Fibroblast of peridontal ligament (primary cell): ENCODE measurements around the gene SLC9B2.
"Not testable (repeated sequence)": the region's sequence is repeated elsewhere in the genome, so short reads cannot be mapped to it uniquely, and the experiment has no call there.

ENCODE experiments used
- DNase-seq: peaks from one replicate; pipeline ENCODE4 v3.0.0-alpha.2; 2010; ENCODE audit errors: extremely low read depth

Gene SLC9B2

DNA sequence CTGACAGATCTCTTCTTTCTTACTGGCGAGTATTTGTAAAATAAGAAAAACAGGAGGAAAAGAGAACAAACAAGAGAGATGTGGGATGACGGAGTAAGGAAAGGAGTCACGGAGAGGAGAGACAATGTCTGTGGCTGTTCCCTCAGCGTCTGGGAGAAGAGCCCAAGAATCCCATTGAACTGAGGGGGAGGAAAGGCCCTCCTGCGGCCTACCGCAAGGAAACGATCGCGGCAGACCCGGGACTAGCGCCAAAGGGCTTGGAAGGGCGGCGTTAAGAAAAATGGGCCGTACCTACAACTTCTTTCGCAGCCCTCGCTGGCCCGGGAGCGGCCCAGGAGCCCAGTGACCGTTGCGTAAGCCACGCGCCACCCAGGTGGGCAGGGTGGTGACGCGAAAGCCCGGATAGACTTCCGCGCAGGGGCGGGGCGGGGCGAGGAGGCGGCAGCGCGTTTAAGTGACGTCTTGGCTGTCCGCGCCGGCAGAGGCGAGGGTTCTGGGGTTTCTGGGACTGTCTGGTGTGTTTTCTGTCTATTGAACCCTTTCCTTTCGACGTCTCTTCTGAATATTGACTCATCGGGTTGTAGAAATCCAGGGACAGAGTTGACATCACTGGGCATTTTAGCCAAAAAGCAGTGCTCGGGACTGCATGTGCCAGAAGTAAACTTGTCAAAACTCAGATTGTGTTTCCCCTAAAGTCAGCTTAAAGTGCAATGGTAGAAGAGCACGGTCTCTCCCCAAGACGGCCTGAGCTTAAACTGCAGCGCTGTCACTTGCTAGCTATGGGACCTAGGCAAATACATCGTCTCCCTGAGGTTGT is 57.0 kb downstream of the SLC9B2 start, which contains the start of gene SLC9B1:
Gene SLC9B1, minus strand, starts transcription at position 398 of the 817 bp plus-strand sequence. CDS start 27,994 bp downstream, outside the sequence.
- DNase-seq = peak; percentile 94

DNA sequence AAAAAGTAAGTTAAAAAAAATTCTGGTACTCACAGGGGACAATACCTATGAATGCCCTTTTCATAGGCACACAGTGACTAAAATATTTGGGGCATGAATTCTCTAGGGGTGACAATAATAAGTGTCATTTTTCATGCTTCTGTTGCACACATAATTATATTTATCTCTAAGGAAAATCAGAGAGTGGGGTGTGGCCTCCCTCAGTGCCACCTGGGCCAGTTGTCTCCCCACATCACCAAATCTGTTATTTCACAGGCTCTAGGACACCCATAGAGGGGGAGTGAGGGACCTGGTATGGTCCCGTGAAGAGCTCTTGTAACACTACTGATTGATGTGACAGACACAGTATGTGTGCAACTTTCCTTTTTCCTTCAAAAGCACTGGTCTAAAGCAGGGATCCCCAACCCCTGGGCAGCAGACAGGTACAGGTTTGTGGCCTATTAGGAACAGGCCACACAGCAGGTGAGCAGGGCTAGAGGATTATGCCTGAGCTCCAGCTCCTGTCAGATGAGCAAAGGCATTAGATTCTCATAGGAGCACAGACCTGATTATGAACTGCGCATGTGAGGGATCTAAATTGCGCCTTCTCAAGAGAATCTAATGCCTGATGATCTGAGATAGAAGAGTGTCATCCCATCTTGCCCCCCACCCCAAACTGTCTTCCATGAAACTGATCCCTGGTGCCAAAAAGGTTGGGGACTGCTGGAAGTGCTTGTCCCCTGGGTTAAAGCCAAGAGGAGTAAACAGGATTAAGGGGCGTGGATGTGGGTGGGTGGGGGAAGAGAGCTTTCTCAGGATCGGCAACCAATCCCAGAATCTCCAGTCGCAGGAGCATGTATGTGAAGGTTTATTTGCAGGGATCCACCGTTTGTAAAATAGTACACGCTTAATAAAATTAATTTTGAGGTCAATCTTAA is 57.9 kb downstream of the SLC9B2 start:
- DNase-seq = no peak

DNA sequence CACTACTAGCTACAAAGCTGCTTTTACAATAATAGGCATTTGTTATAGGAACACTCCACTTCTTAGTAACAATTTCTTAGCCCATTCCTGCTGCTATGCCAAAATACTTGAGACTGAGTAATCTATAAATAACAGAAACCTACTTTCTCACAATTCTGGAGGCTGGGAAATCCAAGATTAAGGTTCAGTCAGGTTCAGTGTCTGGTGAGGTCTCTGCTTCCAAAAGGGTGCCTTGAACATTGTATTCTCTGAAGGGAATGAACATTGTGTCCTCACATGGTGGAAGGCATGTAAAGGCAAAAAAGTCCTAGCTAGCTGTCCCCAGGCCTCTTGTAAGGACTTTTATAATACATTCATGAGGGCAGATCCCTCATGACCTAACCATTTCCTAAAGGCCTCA is 64.0 kb downstream of the SLC9B2 start:
- DNase-seq = peak; percentile 17

DNA sequence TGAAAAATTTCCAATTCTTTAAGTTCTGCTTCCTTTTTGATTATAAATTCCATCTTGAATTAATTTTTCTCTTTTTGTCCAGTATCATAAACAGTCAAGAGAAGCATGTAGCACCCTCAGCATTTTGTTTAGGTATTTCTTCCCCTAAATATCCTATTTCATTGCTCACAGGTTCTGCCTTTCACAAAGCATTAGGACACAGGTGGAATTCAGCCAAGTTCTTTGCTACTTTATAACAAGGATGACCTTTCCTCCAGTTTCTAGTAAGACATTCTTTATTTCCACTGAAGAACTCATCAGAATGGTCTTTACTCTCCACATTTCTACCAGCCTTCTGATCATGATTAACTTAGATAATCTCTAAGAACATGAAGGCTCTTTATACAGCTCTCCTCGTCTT is 64.5 kb downstream of the SLC9B2 start:
- DNase-seq = peak; percentile 67

DNA sequence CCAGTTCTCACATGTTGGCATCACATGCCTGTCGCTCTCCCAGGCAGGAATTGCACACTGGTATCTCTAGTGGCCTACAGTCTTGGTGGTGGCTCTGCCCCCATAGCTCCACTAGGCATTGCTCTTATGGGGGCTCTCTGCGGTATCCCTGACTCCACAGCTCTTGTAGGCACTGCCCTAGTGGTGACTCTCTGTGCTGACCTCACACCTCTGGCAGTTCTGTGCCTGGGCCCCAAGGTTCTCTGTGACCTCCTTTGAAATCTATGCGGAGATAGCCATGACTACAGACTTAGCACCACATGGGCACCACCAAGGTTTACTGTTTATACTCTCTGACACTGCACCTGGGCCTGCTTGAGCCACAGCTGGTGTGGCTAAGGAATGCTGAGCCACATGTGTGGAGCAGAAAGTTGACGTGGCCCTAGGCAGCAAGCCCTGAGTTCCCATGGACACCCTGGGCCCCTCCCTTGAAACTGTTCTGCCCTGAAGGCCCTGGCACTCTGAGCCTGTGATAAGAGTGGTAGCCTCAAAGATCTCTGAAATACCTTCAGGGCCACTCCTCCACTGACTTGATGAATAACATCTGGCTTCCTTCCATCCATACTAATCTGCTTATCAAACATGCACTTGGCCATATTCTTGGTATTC is 65.1 kb downstream of the SLC9B2 start:
- no peak for DNase-seq

DNA sequence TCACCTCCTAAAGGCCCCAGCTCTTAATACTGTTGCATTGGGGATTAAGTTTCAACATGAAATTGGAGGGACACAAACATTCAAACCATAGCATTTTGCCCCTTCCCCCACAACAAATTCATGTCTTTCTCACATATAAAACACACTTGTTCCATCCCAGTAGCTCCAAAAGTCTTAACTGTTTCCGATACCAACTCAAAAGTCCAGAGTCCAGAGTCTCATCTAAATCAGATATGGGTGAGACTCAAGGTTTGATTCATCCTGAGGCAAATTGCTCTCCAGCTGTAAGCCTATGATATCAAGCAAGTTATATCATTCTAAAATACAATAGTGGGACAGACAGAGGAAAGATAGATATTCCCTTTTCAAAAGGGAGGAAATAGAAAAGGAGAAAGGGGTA is 65.8 kb downstream of the SLC9B2 start:
- no peak for DNase-seq

DNA sequence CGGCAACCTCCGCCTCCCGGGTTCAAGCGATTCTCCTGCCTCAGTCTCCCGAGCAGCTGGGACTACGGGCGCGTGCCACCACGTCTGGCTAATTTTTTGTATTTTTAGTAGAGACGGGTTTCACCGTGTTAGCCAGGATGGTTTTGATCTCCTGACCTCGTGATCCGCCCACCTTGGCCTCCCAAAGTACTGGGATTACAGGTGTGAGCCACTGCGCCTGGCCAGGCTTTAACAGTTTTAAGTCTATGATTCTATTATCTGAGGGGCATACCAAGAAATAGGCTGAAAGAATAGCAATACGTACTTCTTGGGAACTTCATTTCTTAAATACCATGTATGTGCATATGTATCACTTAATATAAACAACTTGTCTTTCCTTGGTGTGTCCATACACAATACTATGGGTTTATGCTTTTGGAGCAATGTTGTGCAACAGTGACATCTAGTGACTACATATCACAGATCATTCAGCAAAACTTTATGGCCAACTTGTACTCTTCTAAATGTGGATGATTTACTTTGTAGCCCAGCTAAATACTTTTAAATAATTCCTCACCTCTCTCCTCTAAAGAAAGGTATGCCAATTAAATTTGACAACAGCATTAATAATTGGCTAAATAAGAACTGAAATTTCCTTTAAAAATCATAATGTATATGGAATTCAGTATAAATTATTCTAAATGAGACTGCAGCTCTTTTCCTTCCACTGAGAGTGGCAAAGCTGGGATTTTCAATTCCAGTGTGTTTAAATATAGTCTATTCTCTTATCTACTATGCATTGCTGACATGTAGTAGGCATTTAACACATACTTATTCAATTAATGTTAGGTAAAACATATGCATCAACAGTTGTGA is 67.5 kb downstream of the SLC9B2 start:
- DNase-seq = peak; percentile 87

DNA sequence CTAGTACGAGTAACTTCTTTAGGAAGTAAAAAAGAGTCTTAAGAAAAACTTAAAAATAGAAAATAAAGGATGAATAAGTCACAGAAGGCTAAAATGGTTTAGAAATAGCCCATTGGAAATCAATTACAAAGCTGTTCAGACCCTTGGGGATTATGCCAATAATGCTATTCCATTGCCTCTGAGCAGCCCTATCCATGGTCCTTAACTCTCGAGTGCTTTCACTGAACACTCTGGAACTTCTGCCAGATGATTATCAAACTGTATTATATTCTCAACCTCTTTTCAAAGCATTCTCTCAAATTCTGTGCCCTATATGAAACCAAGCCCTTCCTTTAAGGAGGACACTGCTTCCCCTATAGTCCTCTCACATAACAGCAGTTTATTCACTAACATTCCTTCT is 74.0 kb downstream of the SLC9B2 start:
- peak; percentile 30 for DNase-seq

DNA sequence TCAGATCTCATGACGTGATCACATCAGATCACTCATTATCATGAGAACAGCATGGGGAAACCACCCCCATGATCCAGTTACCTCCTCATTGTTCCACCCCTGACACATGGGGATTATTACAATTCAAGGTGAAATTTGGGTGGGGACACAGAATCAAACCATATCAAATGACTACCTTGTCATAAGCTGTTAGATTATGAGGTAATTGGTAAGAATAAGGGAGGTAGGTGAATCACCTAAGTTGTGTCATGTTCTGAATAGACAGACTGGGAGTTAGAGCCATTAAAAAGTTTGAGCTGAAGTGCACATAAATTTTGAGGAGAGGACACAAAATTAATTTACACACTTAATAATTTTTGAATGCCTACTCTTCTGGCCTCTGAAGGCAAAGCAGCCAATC is 81.8 kb downstream of the SLC9B2 start:
- no peak for DNase-seq

DNA sequence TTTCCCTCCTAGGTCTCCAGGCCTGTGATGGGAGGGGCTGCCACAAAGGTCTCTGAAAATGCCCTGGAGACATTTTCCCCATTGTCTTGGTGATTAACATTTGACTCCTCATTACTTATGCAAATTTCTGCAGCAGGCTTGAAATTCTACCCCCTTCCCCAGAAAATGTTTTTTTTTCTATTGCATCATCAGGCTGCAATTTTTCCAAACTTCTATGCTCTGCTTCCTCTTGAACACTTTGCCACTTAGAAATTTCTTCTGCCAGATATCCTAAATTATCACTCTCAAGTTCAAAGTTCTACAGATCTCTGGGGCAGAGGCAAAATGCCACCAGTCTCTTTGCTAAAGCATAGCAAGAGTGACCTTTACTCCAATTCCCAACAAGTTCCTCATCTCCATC is 82.6 kb downstream of the SLC9B2 start:
- not testable (repeated sequence) for DNase-seq

DNA sequence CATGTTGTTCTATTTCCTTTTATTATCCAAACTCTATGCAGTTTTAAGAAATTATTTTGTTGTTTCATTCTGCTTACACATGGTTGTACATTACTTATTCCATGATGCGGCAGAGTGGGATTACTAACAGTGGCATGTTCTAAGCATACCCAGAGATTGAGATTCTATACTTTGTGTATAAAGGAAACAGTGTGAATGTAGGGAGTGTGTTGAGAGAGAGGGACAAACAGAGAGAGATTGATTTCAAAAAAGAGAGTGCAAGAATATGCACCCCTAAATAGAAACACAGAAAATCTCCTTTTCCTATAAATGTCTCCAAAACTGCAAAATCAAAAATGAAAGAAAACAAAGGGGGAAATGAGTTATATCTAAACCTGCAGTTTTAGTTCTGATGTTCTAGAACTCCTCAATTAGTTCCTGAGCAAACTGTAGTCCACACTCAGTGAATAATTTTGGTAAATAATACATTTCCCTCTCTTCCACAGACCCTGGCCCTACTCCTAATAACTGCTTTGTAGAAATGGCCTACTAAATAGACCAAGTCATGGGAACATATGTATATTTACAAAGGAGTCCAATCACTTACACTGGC is 88.0 kb downstream of the SLC9B2 start:
- no peak for DNase-seq

DNA sequence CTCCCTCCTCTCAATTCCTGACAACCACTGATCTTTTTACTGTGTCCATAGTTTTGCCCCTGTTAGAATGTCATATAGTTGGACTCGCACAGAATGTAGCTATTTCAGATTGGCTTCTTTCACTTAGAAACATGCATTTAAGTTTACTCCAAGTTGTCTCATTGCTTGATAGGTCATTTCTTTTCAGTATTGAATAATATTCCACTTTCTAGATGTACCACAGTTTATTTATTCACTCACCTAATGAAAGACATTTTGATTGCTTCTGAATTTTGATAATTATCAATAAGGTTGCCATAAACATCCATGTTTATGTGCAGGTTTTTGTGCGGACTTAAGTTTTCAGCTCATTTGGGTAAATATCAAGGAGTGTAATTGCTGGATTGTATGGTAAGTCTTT is 95.6 kb downstream of the SLC9B2 start:
- DNase-seq = no peak
